Measurements from ENCODE around the gene CERT1.

CERT1 gene

DNA sequence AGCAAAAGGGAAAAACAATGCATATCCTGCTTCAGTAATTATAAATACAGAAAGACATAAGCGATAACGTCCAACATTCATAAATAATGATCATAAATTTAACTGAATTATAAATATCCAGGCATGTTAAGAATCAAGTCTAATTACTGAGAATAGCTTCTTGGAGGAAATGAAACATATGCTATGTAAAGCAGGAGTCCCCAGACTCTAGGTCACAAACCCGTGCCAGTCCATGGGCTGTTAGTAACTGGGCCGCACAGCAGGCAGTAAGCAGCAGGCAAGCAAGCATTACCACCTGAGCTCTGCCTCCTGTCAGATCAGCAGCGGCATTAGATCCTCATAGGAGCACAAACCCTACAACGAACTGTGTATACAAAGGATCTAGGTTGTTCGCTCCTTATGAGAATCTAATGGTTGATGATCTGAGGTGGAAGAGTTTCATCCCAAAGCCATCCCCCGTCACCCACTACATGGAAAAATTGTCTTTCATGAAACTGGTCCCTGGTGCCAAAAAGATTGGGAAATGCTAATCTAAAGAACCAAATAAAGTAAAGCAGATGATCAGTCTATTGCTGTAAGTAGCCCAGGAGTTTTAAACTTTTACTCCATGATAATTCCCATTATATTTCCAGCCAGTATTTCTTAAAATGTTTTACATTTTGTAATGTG, 50.4 kb downstream of the CERT1 start:
- no peak for DNase-seq (ENCODE audit: low read depth in 1 of 2, low spot score in 1 of 2)
- in situ Hi-C loops (cut with HindIII; ENCODE audit: low pct_unique_long_range_greater_than_20kb, low sequenced_read_pairs) = no loop called here
- TF ChIP-seq JUND (IDR thresholded peaks at IDR 0.05; ENCODE audit: low read depth) = no peak

DNA sequence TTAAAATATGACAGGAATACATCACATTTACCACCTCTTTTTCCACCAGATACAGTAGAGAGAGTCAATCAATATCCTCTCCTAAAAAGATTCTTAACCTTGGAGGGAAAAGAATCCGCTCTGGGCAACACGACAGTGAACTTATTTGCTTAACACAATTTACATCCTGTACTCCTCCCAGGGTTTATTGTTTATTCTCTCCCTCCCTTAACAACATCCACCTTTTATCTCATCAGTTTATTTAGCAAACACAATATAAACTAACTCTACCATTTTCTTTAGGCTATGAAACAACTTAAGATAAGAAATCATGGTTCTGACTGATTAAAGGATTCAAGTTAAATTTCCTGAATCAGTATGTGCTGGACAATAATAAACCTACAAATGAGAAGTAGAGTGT, 50.9 kb downstream of the CERT1 start:
- no peak for TF ChIP-seq JUND (IDR thresholded peaks at IDR 0.05; ENCODE audit: low read depth)
- in situ Hi-C loops (cut with HindIII; ENCODE audit: low pct_unique_long_range_greater_than_20kb, low sequenced_read_pairs) = no loop called here
- peak; percentile 8 to 49 for DNase-seq (ENCODE audit: low read depth in 1 of 2, low spot score in 1 of 2)

DNA sequence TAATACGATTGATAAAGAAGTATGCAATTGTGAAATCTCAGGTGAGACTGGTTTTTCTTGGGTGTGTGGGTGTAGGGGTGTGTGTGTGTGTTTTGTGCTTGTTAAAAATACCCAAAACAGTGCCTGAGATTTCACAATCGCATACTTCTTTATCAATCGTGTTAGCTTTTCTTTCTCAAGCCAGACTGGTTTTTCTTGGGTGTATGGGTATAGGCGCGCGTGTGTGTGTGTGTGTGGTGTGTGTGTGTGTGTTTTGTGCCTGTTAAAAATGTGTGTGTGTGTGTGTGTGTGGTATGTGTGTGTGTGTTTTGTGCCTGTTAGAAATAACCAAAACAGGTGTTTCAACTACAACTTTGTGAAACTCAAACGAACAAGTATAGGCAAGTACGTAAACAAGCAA, 53.7 kb downstream of the CERT1 start:
- no peak for TF ChIP-seq JUND (IDR thresholded peaks at IDR 0.05; ENCODE audit: low read depth)
- in situ Hi-C loops (cut with HindIII; ENCODE audit: low pct_unique_long_range_greater_than_20kb, low sequenced_read_pairs) = no loop called here
- DNase-seq (ENCODE audit: low read depth in 1 of 2, low spot score in 1 of 2) = peak in 1 of 2 experiments; percentile 64

DNA sequence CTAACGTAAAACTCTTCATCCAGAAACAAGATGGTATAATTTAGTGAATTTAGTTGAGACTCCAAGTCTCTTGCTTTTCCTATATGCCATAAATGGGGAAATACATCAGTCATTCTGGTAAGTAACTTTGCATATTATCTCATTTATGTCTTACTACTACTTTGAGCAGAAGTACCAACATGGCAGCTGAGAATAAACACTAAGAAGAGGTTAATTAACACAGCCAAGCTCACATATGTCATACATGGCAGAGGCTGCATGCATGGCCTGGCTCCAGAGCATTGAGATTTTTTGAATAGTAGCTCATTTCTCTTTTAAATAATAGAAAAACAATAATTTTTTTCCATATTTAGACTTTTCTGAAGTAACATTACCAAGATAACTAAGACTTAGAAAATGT, 54.3 kb downstream of the CERT1 start:
- TF ChIP-seq JUND (IDR thresholded peaks at IDR 0.05; ENCODE audit: low read depth) = no peak
- DNase-seq (ENCODE audit: low read depth in 1 of 2, low spot score in 1 of 2) = no peak
- in situ Hi-C loops (cut with HindIII; ENCODE audit: low pct_unique_long_range_greater_than_20kb, low sequenced_read_pairs) = no loop called here

DNA sequence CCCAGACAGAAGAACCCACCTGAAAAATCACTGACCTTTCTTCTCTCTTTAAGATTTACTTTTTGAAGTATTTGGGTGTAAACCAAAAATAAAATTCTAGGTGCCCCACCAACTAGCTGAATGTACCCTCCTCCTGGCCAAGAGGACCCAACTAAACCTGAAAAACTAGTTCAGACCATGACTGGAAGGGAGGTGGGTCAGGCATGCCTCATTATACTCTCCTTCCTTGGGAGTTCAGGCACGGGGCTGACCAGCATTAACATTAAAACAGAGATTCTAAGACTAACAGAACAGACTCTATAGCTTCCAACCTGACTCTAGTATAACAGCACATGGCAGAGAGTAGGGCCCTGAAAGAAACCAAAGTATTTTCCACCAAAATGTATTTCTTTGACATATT, 61.4 kb downstream of the CERT1 start:
- TF ChIP-seq JUND (IDR thresholded peaks at IDR 0.05; ENCODE audit: low read depth) = no peak
- in situ Hi-C loops (cut with HindIII; ENCODE audit: low pct_unique_long_range_greater_than_20kb, low sequenced_read_pairs) = no loop called here
- peak in 1 of 2 experiments; percentile 33 for DNase-seq (ENCODE audit: low read depth in 1 of 2, low spot score in 1 of 2)

DNA sequence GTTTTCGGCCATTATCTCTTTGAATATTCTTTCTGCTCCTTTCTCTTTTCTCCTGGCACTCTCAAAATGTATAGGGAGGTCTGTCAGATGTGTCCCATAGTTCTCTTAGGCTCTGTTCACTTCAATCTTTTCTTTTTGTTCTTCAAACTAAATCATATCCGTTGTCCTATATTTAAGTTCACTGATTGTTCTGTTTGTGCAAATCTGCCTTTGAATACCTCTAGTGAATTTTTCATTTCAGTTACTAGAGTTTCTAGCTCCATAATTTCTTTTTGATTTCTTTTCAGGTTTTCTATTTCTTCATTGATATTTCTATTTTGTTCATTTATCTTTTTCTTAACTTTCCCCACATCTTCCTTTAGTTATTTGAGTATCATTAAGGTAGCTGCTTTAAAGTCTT, 65.4 kb downstream of the CERT1 start:
- no peak for DNase-seq (ENCODE audit: low read depth in 1 of 2, low spot score in 1 of 2)
- no peak for TF ChIP-seq JUND (IDR thresholded peaks at IDR 0.05; ENCODE audit: low read depth)
- in situ Hi-C loops (cut with HindIII; ENCODE audit: low pct_unique_long_range_greater_than_20kb, low sequenced_read_pairs) = no loop called here

DNA sequence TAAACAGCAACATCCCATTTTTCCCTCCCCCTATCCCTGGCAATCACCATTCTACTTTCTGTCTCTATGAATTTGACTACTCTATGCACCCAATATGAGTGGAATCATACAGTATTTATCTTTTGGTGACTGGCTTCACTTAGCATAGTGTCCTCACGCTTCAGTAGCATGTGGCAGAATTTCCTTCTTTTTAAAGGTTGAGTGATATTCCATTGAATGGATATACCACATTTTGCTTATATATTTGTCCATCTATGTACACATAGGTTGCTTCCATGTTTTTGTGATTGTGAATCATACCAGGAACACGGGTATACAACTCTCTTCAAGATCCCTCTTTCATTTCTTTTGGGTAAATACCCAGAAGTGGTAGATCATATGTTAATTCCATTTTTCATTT, 69.9 kb downstream of the CERT1 start:
- TF ChIP-seq JUND (IDR thresholded peaks at IDR 0.05; ENCODE audit: low read depth) = no peak
- in situ Hi-C loops (cut with HindIII; ENCODE audit: low pct_unique_long_range_greater_than_20kb, low sequenced_read_pairs) = no loop called here
- DNase-seq (ENCODE audit: low read depth in 1 of 2, low spot score in 1 of 2) = no peak

DNA sequence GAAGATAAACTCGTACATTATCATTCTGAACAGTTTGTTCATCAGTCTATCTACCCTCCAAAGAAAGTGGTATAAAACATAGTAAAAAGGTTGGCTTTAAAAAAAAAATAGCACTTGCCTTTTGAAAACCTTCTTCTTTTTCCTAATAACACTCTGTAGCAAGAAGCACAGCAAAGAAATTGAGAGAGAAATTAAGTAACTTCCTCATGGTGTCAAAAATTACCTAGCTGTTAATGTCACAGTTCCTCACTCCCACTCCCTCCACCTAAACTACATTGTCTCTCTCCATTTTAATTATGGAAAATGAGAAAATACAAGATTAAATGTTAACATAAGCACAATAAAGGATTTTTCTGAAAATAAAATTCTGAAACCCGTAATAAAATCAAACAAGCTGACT, 72.2 kb downstream of the CERT1 start:
- TF ChIP-seq JUND (IDR thresholded peaks at IDR 0.05; ENCODE audit: low read depth) = no peak
- in situ Hi-C loops (cut with HindIII; ENCODE audit: low pct_unique_long_range_greater_than_20kb, low sequenced_read_pairs) = no loop called here
- no peak for DNase-seq (ENCODE audit: low read depth in 1 of 2, low spot score in 1 of 2)

DNA sequence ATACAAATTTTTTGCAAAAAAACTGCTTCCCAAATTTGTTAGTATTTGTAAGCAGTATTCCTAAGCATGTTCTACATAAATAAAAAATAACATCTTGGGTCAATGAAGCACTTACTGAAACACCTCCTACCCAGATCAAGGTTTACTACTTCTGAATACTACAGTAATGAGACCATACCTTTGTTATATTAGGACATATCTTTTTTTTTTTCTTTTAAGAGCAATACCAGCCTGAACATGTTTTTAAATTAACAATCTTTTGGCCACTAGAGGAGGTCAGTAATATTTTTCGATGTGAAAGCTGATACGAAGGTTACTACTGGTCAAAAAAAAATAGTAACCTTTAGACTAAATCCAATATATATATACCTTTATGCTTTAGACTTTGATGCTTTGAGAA, 72.7 kb downstream of the CERT1 start:
- no peak for DNase-seq (ENCODE audit: low read depth in 1 of 2, low spot score in 1 of 2)
- in situ Hi-C loops (cut with HindIII; ENCODE audit: low pct_unique_long_range_greater_than_20kb, low sequenced_read_pairs) = no loop called here
- no peak for TF ChIP-seq JUND (IDR thresholded peaks at IDR 0.05; ENCODE audit: low read depth)

DNA sequence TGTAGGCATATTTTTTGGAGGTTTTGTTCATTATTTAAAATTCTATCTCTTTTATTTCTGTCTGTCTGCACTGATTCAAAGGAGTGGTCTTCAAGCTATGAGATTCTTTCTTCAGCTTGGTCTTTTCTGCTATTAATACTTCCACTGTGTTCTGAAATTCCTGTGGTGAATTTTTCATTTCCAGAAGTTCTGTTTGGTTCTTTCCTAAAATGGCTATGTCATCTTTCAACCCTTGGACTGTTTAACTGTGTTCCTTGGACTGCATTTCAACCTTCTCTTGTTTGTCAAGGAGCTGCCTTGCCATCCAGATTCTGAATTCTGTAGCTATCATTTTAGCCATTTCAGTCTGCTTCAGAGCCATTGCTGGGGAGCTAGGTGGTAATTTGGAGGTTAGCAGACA, 76.3 kb downstream of the CERT1 start:
- no peak for DNase-seq (ENCODE audit: low read depth in 1 of 2, low spot score in 1 of 2)
- TF ChIP-seq JUND (IDR thresholded peaks at IDR 0.05; ENCODE audit: low read depth) = no peak
- in situ Hi-C loops (cut with HindIII; ENCODE audit: low pct_unique_long_range_greater_than_20kb, low sequenced_read_pairs) = no loop called here

DNA sequence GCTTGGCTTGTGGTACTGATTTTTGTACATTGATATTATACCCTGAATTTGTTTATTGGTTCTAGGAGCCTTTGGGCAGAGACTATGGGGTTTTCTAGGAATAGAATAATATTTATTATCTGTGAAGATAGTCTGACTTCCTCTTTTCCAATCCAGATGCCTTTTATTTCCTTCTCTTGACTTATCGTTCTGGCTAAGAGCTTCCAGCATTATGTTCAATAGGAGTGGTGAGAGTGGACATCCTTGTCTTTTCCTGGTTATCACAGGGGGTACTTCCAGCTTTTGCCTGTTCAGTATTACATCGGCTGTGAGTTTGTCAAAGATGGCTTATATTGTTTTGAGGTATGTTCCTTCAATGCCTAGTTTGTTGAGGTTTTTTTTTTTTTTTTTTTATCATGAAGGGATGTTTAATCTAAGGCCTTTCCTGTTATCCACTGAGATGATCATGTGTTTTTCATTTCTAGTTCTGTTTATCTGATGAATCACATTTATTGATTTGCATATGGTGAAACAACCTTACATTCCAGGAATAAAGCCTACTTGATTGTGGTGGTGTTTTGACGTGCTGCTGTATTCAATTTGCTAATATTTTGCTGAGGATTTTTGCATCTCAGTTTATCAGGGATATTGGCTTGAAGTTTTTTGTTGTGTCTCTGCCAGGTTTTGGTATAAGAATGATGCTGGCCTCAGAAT, 77.5 kb downstream of the CERT1 start:
- no peak for TF ChIP-seq JUND (IDR thresholded peaks at IDR 0.05; ENCODE audit: low read depth)
- in situ Hi-C loops (cut with HindIII; ENCODE audit: low pct_unique_long_range_greater_than_20kb, low sequenced_read_pairs) = no loop called here
- no peak for DNase-seq (ENCODE audit: low read depth in 1 of 2, low spot score in 1 of 2)

DNA sequence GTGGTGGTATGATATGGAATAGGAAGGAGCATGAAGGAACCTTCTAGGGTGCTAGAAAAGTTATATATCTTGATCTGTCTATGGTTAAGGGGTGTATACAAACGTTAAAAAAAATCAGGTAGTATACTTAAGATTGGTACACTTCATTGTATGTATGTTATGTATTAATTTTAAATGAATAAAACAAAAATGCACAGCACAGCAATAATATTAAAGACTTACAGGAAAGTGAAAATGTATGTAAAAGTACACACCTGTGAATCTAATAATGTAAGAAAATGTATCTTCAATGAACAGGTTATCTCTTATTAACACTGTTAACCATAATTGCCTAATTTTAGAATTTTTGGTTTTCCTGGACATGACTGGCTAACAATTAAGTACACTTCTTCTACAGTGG, 97.2 kb downstream of the CERT1 start:
- TF ChIP-seq JUND (IDR thresholded peaks at IDR 0.05; ENCODE audit: low read depth) = no peak
- no peak for DNase-seq (ENCODE audit: low read depth in 1 of 2, low spot score in 1 of 2)
- in situ Hi-C loops (cut with HindIII; ENCODE audit: low pct_unique_long_range_greater_than_20kb, low sequenced_read_pairs) = no loop called here

DNA sequence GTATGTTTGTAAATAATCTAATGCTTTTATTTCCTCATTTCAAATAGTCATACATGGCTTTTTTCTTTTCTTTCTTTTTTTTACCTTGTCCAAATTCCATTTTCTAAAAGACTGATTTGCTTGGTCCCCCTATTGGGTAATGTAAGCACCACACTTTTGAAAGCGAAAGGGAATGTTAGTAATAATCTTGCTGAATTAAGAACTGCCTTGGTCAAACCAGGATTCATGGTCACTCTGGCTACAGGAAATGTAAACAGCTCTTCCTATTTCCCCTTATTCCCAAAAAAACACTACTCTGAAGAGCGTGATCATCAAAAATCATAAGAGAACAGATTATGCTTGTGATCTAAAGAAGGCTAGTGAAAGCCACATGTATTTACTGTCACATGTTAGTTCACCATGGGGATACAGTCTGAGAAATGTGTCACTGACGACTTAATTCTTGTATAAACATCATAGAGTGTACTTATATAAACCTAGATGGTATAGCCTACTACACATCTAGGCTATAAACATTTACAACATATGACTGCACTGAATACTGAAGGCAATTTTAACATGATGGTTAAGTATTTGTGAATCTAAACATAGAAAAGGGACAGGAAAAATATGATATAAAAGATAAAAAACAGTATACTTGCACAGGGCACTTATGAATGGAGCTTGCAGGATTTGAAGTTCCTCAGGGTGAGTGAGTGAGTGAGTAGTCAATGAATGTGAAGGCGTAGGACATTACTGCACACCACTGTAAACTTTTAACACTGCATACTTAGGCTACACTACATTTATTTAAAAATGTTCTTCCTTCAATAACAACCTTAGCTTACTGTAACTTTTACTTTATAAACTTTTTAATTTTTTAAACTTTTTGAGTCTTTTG, 99.1 kb downstream of the CERT1 start:
- TF ChIP-seq JUND (IDR thresholded peaks at IDR 0.05; ENCODE audit: low read depth) = no peak
- in situ Hi-C loops (cut with HindIII; ENCODE audit: low pct_unique_long_range_greater_than_20kb, low sequenced_read_pairs) = no loop called here
- DNase-seq (ENCODE audit: low read depth in 1 of 2, low spot score in 1 of 2) = peak in 1 of 2 experiments; percentile 16

All from T47D (cell line).